AML-193 (cell line): ENCODE data around the gene LGALS3.
A peak's percentile ranks its signal among the peaks of the same experiment; 100 is the strongest.
"Not testable (repeated sequence)": the region's sequence is repeated elsewhere in the genome, so short reads cannot be mapped to it uniquely, and the experiment has no call there.

Experiments used
- DNase-seq, 2 experiments: peaks; one replicate each; lab custom pipeline; 2025; lab: John Stamatoyannopoulos, UW

Gene LGALS3

DNA sequence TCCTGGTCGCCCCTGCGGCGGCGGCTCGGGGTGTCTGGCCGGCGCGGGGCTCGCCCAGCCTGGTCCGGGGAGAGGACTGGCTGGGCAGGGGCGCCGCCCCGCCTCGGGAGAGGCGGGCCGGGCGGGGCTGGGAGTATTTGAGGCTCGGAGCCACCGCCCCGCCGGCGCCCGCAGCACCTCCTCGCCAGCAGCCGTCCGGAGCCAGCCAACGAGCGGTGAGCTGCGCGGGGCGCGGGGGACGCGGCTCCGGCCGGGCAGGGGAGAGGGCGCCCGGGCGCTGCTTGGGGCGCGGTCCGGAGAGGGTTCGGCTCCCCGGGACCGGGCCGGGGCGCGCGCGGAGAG is at the start of gene LGALS3:
Gene LGALS3, plus strand, starts transcription at position 167 of the 342 bp plus-strand sequence. CDS start 8,122 bp downstream, outside the sequence.
- DNase-seq = no peak

- DNase-seq = not testable (repeated sequence)
Observed at GRCh38 chr14:55079961-55080360, 49.1 kb upstream of the LGALS3 start.

GRCh38 chr14:55084401-55085059 is 44.5 kb upstream of the LGALS3 start:
- DNase-seq = no peak

DNA sequence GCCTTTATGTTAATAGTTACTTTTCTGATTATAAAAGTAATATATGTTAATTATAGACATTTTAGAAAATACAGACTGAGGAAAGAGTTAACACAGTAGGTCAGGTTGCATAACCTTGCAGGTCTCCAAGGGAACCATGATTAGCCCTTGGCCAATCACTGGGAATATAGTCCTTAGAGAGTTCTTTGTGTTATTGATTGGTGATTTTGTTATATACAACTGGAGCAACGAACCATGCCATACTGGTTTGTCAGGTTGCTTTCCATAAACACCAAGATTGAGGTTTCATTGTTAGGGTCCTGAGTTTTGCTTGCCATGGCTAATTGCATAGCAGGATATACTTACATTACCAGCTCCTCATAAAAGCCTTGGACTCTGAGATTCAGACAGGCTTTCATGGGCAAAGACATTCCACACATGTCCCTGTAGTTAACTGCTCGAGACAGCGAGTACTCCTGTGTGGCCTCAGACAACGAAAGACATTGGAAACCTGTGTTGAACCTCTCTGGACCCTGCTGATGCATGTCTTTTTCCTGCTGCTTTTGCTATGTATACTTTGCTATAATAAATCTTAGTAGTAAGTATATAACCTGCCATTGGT is 43.9 kb upstream of the LGALS3 start:
- no peak for DNase-seq

DNA sequence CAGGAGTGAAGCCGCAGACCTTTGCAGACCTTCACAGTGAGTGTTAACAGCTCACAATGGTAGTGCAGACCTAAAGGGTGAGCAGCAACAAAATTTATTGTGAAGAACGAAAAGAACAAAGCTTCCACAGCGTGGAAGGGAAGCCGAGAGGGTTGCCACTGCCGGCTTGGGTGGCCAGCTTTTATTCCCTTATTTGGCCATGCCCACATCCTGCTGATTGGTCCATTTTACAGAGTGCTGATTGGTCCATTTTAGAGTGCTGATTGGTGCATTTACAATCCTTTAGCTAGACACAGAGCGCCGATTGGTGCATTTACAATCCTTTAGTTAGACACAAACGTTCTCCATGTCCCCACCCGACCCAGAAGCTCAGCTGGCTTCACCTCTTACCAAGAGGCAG is 42.1 kb upstream of the LGALS3 start:
- no peak for DNase-seq

DNA sequence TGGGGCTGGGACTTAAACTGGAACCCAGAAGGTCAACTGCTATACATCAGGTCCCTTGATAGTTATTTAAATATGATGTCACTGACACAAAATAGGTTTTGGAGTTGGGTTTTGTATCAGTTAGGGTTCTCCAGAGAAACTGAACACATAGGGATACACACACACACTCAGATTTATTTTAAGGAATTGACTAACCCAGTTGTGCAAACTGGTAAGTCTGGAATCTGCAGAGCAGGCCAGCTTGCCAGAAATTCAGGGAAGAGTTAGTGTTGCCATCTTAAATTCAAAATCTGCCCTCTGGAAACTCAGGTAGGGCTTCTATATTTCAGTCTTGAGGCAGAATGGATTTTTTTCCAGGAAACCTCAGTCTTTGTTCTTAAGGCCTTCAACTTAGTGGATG is 40.7 kb upstream of the LGALS3 start:
- no peak for DNase-seq

DNA sequence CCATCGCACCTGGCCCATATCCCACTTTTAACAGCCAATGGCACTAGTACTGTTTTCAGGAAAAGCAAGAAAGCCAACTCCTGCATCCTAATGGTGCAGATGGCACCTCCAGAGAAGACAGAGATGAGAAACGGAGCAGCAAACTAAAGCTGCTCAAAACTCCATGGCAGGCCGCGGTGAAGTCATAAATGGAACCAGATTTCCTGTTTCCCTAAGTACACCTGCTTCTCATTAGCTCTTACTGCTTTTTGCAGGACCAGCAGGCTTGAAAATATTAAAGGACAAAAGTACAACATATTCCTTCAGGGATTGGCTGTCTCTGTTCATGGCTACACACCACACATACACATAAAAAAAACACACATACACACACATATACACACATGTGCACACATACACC is 36.7 kb upstream of the LGALS3 start:
- DNase-seq = no peak

DNA sequence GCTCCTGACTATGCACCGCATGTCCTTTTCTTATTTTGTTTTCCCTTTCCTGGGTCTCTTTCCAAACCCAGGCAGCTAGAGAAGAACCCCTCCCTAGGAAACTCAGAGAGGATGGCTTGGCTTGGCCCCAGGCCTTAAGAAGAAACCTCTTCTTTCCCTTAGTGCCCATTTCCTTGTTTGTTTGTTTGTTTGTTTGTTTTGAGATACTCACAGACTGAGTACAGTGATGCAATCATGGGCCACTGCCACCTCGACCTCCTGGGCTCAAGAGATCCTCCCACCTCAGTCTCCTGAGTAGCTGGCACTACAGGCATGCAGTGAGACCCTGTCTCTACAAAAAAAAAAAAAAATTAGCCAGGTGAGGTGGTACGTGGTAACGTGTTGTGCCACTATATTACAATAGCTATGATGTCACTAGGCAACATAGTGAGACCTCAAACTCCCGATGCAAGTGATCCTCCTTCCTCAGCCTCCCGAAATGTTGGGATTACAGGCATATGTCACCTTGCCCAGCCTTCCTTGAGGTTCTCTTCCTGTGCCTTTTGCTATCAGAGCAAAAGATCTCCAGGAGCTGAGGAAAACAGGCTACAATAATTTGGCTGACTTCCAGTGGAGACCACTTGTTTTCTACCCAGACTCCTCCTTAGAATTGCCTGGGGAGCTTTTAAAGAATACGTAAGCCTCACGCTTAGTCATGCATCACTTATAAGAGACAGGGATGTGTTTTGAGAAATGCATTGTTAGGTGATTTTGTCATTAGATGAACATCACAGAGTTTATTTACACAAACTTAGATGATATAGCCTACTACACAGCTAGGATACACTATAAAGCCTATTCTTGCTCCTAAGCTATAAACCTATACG is 34.5 kb upstream of the LGALS3 start:
- no peak for DNase-seq

- no peak for DNase-seq
Observed at GRCh38 chr14:55097881-55098560, 31.0 kb upstream of the LGALS3 start.

GRCh38 chr14:55098561-55098898 is 30.5 kb upstream of the LGALS3 start:
- DNase-seq = no peak

- no peak for DNase-seq
Observed at GRCh38 chr14:55099756-55100155, 29.3 kb upstream of the LGALS3 start.

- DNase-seq = no peak
Observed at GRCh38 chr14:55101698-55102097, 27.4 kb upstream of the LGALS3 start.

- peak in 1 of 2 experiments; percentile 6 for DNase-seq
Observed at GRCh38 chr14:55102141-55102621, 26.9 kb upstream of the LGALS3 start.

GRCh38 chr14:55103005-55103640 is 25.9 kb upstream of the LGALS3 start:
- no peak for DNase-seq

GRCh38 chr14:55103971-55104954 is 24.8 kb upstream of the LGALS3 start:
- DNase-seq = peak; percentile 58 to 72

DNA sequence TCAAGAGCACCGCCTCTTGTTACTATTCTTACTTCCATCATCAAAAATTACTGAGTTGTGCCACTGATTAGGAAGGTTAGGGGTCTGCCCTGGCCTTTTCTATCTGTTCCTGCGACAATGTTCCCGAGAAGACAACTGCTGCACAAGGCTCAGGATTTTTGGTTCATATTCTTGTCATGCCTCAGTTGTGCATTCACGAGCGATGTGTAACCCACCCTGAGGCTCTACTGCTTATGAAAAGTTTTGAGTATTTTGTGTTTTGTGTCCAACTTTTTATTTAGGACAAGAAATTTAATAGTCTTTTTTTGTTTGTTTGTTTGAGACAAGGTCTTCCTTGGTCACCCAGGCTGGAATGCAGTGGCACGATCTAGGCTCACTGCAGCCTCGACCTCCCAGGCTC is 23.1 kb upstream of the LGALS3 start:
- DNase-seq = no peak

- DNase-seq = peak; percentile 24 to 33
Observed at GRCh38 chr14:55107766-55108554, 21.1 kb upstream of the LGALS3 start.

DNA sequence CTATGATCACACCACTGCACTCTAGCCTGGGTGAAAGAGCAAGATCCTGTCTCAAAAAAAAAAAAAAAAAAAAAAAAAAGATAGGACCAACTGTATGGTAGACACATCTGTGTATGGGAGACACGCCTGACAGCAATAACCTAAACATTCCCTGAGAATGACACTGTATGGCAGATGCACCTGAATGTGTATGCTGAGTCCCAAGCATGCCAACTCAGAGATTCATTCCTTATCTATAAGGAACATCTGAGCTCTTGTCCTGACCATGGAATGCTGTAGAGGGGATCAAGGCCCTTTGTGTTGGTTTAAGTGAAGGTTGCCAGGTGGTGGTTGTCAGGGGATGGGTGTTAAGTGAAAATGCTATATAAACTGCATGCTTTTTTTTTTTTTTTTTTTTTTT is 19.2 kb upstream of the LGALS3 start:
- no peak for DNase-seq

- no peak for DNase-seq
Observed at GRCh38 chr14:55111122-55111708, 17.8 kb upstream of the LGALS3 start.

DNA sequence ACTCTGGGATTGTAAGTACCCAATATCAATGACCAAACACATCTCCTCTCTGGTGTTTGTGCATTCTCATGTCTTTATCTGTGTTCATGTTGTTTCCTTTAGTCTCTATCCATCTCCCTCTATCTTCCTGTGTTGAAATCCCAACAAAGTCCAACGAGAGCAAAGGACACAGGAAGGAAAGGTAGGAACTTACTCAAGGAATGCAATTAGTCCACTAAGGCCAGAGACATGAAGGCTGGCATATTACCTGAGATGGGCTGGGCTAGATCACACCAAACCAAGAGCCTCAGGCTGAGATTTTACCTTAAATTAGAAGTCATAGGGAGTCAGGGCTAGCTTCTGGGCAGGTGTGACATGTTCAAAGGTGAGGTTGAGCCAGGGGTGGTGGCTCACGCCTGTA is 14.3 kb upstream of the LGALS3 start:
- DNase-seq = no peak
